ENCODE measurements around the gene SFMBT1.
"Not testable (repeated sequence)": the region's sequence is repeated elsewhere in the genome, so short reads cannot be mapped to it uniquely, and the experiment has no call there.

Gene SFMBT1

GRCh38 chr3:53039376-53039752 is 6.5 kb downstream of the SFMBT1 start:
- DNase-seq (ENCODE audit: low read depth in 2 of 3, low spot score in 2 of 3): no peak

- DNase-seq (ENCODE audit: low read depth in 2 of 3, low spot score in 2 of 3): no peak
Observed at GRCh38 chr3:53038679-53039375, 7.0 kb downstream of the SFMBT1 start.

- DNase-seq (ENCODE audit: low read depth in 2 of 3, low spot score in 2 of 3): no peak
Observed at GRCh38 chr3:53035825-53036619, 9.9 kb downstream of the SFMBT1 start.

- DNase-seq (ENCODE audit: low read depth in 2 of 3, low spot score in 2 of 3): not testable (repeated sequence)
Observed at GRCh38 chr3:53035018-53035417, 10.9 kb downstream of the SFMBT1 start.

DNA sequence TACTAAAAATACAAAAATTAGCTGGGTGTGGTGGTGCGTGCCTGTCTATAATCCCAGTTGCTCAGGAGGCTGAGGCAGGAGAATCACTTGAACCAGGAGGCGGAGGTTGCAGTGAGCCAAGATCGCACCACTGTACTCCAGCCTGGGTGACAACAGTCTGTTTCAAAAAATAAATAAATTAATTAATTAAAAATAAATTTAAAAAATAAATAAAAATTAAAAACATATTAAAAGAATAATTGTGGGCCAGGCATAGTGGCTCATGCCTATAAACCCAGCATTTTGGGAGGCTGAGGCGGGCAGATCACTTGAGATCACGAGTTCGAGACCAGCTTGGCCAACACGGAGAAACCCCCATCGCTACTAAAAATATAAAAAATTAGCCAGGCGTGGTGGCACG is 11.5 kb downstream of the SFMBT1 start:
- not testable (repeated sequence) for DNase-seq (ENCODE audit: low read depth in 2 of 3, low spot score in 2 of 3)

DNA sequence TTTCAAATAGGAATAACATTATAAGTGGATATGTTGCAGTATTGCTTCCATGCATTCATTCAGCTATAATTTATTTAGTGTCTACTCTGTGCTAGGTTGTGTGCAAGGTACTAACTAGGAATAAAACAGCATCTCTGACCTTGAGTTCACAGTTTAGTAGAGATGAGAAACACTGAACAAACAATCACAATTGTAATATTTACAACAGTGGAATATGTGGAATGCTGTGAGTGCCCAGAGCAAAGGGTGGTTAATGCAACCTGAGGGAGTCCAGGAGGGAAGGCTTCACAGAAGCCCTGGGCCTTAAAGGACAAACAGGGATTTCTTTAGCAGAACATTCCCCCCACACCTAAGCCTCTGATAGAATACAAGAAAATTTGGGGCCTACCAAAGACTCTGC is 13.3 kb downstream of the SFMBT1 start:
- DNase-seq (ENCODE audit: low read depth in 2 of 3, low spot score in 2 of 3): no peak

DNA sequence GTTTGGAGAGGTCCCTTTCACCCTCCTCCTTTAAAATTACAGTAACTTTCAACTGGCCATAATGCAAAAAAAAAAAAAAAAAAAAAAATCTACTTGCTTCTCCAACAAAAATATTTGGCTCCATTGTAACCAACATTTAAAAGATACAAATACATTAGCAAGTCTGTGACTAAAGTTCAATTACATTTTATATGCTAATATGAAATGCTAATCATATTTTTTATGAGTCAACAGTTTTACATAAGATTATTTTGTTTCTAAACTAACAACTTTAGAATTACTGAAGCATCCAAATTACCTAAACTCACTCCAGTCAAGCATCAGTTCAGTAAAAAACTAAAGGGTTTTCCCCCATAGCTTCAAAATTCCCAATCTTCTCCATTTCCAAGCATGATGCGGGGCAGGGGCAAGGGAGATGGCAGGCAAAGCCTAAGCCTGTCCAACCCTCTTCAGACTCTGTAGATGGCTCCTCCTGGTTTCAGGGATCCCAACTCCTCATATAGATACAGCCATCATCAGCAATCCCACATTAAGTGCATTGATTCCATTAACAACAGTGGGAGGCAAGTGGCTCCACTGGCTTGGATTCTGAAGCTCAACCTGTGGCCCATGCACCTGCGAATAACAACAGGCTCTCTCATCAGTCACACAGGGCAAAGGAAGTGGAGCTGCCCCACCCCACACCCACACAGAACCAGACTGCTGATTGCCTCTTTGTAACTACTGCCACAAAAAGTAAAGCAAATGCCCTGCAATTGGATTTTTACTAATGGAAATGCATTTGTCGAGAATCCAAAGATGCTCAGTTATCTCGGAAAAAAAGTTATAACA is 15.0 kb downstream of the SFMBT1 start:
- no peak for DNase-seq (ENCODE audit: low read depth in 2 of 3, low spot score in 2 of 3)

- no peak for DNase-seq (ENCODE audit: low read depth in 2 of 3, low spot score in 2 of 3)
Observed at GRCh38 chr3:53028641-53029040, 17.2 kb downstream of the SFMBT1 start.

DNA sequence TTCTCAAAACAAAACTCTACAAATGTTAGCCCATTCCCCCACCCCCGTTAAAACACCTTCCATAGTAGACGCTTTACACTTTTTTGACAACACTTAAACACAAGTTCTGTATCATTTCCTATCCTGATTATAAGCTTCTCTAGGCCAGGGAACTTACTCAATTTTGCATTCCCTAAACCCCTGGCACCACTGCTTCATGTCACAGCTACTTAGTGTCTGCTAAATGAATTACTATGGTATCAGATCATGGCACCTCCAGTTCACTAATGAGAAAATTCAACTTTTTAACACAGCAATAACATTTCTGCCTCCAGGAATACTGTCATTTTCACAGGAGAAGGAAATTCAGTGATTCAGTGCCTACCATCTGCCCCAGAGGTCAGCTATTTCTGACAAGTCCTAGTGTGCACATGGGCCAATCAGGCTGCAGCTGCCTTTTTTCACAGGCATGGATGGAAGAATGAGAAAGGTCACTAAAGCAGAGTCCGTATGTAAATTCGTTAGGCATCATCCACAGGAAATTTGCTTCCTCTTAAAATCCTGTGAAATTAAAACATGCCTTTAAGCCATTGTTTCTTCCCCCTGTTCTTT is 18.5 kb downstream of the SFMBT1 start:
- no peak for DNase-seq (ENCODE audit: low read depth in 2 of 3, low spot score in 2 of 3)

DNA sequence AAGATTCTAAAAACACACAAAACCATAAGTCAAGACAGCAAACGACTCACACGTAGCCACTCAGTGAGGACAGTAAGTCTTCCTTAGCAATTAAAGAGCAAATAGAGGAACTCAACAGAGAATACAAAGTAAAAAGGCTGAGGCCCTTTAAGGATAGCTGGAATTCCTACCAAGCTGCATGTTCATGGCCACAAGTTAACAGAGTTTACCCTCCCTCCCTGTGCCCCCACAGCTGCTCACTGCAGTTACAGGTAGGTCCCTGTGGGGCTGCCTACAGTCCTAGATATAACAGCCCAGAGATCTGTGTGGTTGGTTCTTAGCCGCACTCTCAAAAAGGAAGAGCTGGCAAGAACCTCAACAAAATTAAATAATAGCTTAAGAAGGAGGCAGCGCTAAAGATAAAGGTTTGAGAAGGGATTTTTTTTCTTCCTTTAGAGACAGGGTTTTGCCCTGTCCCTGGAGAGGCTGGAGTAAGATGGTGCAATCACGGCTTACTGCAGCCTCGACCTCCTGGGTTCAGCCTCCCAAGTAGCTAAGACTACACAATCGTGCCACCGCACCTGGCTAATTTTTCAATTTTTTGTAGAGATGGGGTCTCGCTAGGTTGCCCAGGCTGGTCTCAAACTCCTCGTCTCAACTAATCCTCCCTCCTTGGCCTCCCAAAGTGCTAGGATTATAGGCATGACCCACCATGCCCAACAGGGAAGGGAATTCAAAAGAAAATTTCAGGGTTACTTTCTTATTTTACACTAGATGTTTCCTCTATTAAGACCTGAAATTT is 19.3 kb downstream of the SFMBT1 start:
- no peak for DNase-seq (ENCODE audit: low read depth in 2 of 3, low spot score in 2 of 3)

DNA sequence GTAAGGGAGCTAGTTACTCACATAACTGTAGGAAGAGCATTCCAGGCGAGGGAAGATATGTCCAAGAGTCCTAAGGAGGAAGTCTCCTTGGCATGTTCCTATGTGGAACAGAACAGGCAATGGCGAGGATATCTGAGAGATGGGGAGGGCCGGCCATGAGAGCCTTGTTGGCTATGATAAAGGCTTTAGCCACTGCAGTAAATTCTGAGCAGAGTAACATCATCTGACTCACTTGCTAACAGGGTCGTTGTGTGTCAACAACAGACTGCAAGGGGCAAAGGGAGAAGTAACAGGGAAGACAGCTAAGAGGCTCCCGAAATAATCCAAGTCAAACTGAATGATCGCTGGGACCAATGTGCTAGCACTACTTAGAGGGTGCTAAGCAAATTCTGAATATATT is 21.6 kb downstream of the SFMBT1 start:
- no peak for DNase-seq (ENCODE audit: low read depth in 2 of 3, low spot score in 2 of 3)

DNA sequence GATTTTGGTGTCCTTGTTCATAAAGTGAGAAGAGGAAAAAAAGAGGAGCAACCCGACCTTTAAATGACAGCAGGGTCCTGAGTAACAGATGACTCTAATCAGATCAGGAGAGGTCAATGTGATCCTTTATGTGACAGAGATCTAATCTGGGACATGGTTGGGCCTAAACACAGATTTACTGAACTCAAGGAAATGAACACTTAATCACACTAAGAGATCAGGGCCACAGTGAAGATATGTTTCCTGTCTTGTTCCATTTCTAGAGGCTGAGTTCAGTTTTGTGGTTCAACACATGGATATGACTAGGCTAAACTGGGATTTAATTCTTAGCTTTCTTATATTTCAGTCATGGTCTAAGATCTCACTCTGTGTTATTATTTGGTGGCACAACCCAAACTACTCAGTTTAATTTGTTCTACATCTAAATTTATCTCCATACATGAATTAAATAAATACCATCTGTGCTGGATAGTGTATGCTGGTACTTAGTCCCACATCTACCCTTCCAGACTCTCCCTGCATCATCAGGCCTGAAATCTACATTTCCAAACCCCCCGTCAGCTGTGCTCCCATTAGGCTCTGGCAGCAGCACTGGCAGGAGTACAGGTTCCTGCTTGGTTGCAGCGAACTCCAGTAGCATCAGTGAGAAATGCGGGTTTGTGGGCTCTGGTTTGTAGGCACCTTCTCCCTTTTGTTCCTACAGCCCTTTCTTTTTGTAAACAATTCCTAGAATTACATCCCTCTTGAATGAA is 22.6 kb downstream of the SFMBT1 start:
- DNase-seq (ENCODE audit: low read depth in 2 of 3, low spot score in 2 of 3): no peak

- no peak for DNase-seq (ENCODE audit: low read depth in 2 of 3, low spot score in 2 of 3)
Observed at GRCh38 chr3:53022647-53023046, 23.2 kb downstream of the SFMBT1 start.

DNA sequence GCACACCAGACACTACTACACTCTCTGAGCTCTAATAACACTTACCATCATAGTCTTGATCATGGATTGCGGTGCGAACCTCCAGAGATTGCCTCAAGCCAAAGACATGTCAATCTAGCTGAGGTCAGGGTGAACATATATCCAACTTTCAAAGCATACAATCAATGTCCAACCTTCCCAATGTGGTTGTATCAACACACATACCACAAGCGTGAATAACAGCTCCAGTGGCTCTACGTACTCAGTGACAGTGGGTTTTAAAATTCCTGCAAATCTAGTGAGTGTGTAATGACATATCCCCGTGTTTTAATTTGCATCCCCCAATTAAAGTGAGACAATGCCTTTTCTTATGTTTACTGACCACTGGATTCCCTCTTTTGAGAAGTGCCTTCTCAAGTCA is 29.6 kb downstream of the SFMBT1 start:
- no peak for DNase-seq (ENCODE audit: low read depth in 2 of 3, low spot score in 2 of 3)

GRCh38 chr3:53011324-53011723 is 34.5 kb downstream of the SFMBT1 start:
- no peak for DNase-seq (ENCODE audit: low read depth in 2 of 3, low spot score in 2 of 3)

GRCh38 chr3:53009826-53010539 is 35.9 kb downstream of the SFMBT1 start:
- DNase-seq (ENCODE audit: low read depth in 2 of 3, low spot score in 2 of 3): no peak

GRCh38 chr3:53008932-53009331 is 36.9 kb downstream of the SFMBT1 start:
- DNase-seq (ENCODE audit: low read depth in 2 of 3, low spot score in 2 of 3): no peak

GRCh38 chr3:53005854-53006513 is 39.9 kb downstream of the SFMBT1 start:
- DNase-seq (ENCODE audit: low read depth in 2 of 3, low spot score in 2 of 3): no peak

DNA sequence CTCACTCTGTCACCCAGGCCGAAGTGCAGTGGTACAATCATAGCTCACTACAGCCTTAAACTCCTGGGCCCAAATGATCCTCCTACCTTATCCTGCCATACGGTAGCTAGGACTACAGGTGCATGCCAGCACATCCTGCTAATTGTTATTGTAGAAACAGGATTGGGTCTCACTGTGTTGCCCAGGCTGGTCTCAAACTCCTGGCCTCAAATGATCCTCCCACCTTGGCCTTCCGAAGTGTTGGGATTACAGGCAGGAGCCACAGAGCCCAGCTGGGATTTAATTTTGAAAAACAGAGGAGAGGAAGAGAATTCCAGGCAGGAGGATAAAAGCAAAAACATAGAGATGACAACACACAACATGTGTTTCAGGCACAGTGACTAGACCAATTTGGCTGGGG is 40.5 kb downstream of the SFMBT1 start:
- DNase-seq (ENCODE audit: low read depth in 2 of 3, low spot score in 2 of 3): no peak
